H9 (cell line): ENCODE data around the gene NKX6-2. TPM values are rescaled to one million over a fixed set of nuclear protein-coding genes. Genes with fewer than 3 reads are reported as not detected.
"Not testable (repeated sequence)": the region's sequence is repeated elsewhere in the genome, so short reads cannot be mapped to it uniquely, and the experiment has no call there.

ENCODE experiments used
- DNase-seq: peaks from one replicate; pipeline ENCODE4 v3.0.0-alpha.2; 2017
- H2AFZ ChIP-seq: one replicate; pipeline ENCODE4 v1.6.1; 2013; ENCODE audit warnings: mild to moderate bottlenecking, low read length, control low read depth, moderate library complexity
- H2AK5ac ChIP-seq: 2 replicates; pipeline ENCODE4 v1.6.1; 2013; ENCODE audit warnings: low read length, control low read depth, mixed read lengths; ENCODE audit not compliant: insufficient read length
- H2BK120ac ChIP-seq: one replicate; pipeline ENCODE4 v1.6.1; 2013; ENCODE audit warnings: low read depth, mild to moderate bottlenecking, low read length, control low read depth, inconsistent platforms; ENCODE audit not compliant: poor library complexity, severe bottlenecking
- H2BK12ac ChIP-seq: 2 replicates; pipeline ENCODE4 v1.6.1; 2013; ENCODE audit warnings: low read length, control low read depth, mixed read lengths, low read depth; ENCODE audit not compliant: insufficient read length
- H2BK15ac ChIP-seq: 2 replicates; pipeline ENCODE4 v1.6.1; 2013; ENCODE audit warnings: low read depth, low read length, control low read depth
- H2BK20ac ChIP-seq: one replicate; pipeline ENCODE4 v1.6.1; 2013; ENCODE audit warnings: low read depth, mild to moderate bottlenecking, low read length, control low read depth, inconsistent platforms; ENCODE audit not compliant: poor library complexity, severe bottlenecking
- H2BK5ac ChIP-seq: 2 replicates; pipeline ENCODE4 v1.6.1; 2013; ENCODE audit warnings: low read length, control low read depth, mixed read lengths; ENCODE audit not compliant: insufficient read length
- H3K14ac ChIP-seq: 2 replicates; pipeline ENCODE4 v1.6.1; 2013; ENCODE audit warnings: low read length, control low read depth; ENCODE audit not compliant: insufficient read depth
- H3K18ac ChIP-seq: 2 replicates; pipeline ENCODE4 v1.6.1; 2013; ENCODE audit warnings: low read depth, mild to moderate bottlenecking, mixed read lengths, low read length, control low read depth; ENCODE audit not compliant: insufficient read length
- H3K23ac ChIP-seq: 2 replicates; pipeline ENCODE4 v1.6.1; 2013; ENCODE audit warnings: low read length, control low read depth, mixed read lengths, low read depth; ENCODE audit not compliant: insufficient read length
- H3K23me2 ChIP-seq: 2 replicates; pipeline ENCODE4 v1.6.1; 2013; ENCODE audit warnings: low read depth, mild to moderate bottlenecking, mixed read lengths, low read length, control low read depth; ENCODE audit not compliant: insufficient read length, poor library complexity, severe bottlenecking
- H3K27ac ChIP-seq: 2 replicates; pipeline ENCODE4 v1.5.1; 2013; ENCODE audit warnings: low read length, control low read depth, mixed read lengths, low read depth; ENCODE audit not compliant: insufficient read length
- H3K27me3 ChIP-seq: 2 replicates; pipeline ENCODE4 v1.6.1; 2013; ENCODE audit warnings: low read length, control low read depth, inconsistent platforms; ENCODE audit not compliant: insufficient read depth
- H3K4ac ChIP-seq: 2 replicates; pipeline ENCODE4 v1.6.1; 2013; ENCODE audit warnings: low read depth, mild to moderate bottlenecking, control low read depth, inconsistent platforms, low read length, moderate library complexity
- H3K4me1 ChIP-seq: 2 replicates; pipeline ENCODE4 v1.6.1; 2013; ENCODE audit warnings: low read length, control low read depth, inconsistent platforms; ENCODE audit not compliant: insufficient read depth
- H3K4me2 ChIP-seq: 2 replicates; pipeline ENCODE4 v1.6.1; 2013; ENCODE audit warnings: low read length, control low read depth, mixed read lengths; ENCODE audit not compliant: insufficient read length, insufficient read depth
- H3K56ac ChIP-seq: 2 replicates; pipeline ENCODE4 v1.6.1; 2013; ENCODE audit warnings: low read depth, mild to moderate bottlenecking, mixed read lengths, low read length, control low read depth; ENCODE audit not compliant: insufficient read length
- H3K79me1 ChIP-seq: 2 replicates; pipeline ENCODE4 v1.6.1; 2013; ENCODE audit warnings: low read depth, mild to moderate bottlenecking, moderate library complexity, low read length, control low read depth, inconsistent platforms; ENCODE audit not compliant: insufficient read depth, poor library complexity, severe bottlenecking
- H3K79me2 ChIP-seq: 2 replicates; pipeline ENCODE4 v1.6.1; 2013; ENCODE audit warnings: low read length, control low read depth, inconsistent platforms; ENCODE audit not compliant: insufficient read depth
- H3K9ac ChIP-seq: 2 replicates; pipeline ENCODE4 v1.6.1; 2013; ENCODE audit warnings: low read length, control low read depth, mixed read lengths; ENCODE audit not compliant: insufficient read length; ENCODE audit errors: extremely low read depth
- H3K9me3 ChIP-seq: one replicate; pipeline ENCODE4 v1.6.1; 2013; ENCODE audit warnings: low read depth, low read length, inconsistent platforms; ENCODE audit not compliant: control insufficient read depth
- H3T11ph ChIP-seq: one replicate; pipeline ENCODE4 v1.6.1; 2013; ENCODE audit warnings: mild to moderate bottlenecking, low read length, control low read depth, inconsistent platforms
- H4K20me1 ChIP-seq: one replicate; pipeline ENCODE4 v1.6.1; 2013; ENCODE audit not compliant: control insufficient read depth, insufficient read length, insufficient read depth
- H4K5ac ChIP-seq: 2 replicates; pipeline ENCODE4 v1.6.1; 2013; ENCODE audit warnings: low read depth, mild to moderate bottlenecking, mixed read lengths, low read length, control low read depth; ENCODE audit not compliant: insufficient read length
- H4K8ac ChIP-seq: replicated peaks from 2 replicates; pipeline ENCODE4 v1.6.1; 2013; ENCODE audit warnings: low read length, control low read depth, mixed read lengths, low read depth; ENCODE audit not compliant: insufficient read length
- H4K91ac ChIP-seq: 2 replicates; pipeline ENCODE4 v1.6.1; 2013; ENCODE audit warnings: low read depth, mild to moderate bottlenecking, moderate library complexity, mixed read lengths, low read length, control low read depth; ENCODE audit not compliant: insufficient read length
- H3K27ac Mint-ChIP-seq, 3 experiments: 2 replicates in 2 of 3; 3 replicates in 1 of 3; pipeline ENCODE4 v1.8.0; 2020 to 2021; ENCODE audit warnings: mixed read lengths in 3 of 3, mild to moderate bottlenecking in 1 of 3, moderate library complexity in 1 of 3
- H3K27me3 Mint-ChIP-seq: 2 replicates; pipeline ENCODE4 v1.8.0; 2021; ENCODE audit warnings: low read depth, mild to moderate bottlenecking, moderate library complexity, mixed read lengths
- H3K36me3 Mint-ChIP-seq, 3 experiments: 2 replicates in 2 of 3; 3 replicates in 1 of 3; pipeline ENCODE4 v1.8.0; 2020 to 2021; ENCODE audit warnings: low read depth in 3 of 3, mixed read lengths in 3 of 3; ENCODE audit not compliant: insufficient read depth in 1 of 3
- H3K4me1 Mint-ChIP-seq, 2 experiments: 2 replicates each; pipeline ENCODE4 v1.8.0; 2020; ENCODE audit warnings: mixed read lengths in 2 of 2
- H3K4me3 Mint-ChIP-seq, 2 experiments: 2 replicates in 1 of 2; 3 replicates in 1 of 2; pipeline ENCODE4 v1.8.0; 2020 to 2021; ENCODE audit warnings: mild to moderate bottlenecking in 2 of 2, mixed read lengths in 2 of 2, moderate library complexity in 1 of 2
- H3K9me3 Mint-ChIP-seq, 2 experiments: 2 replicates in 1 of 2; 3 replicates in 1 of 2; pipeline ENCODE4 v1.8.0; 2020; ENCODE audit warnings: mild to moderate bottlenecking in 2 of 2, mixed read lengths in 2 of 2, moderate library complexity in 1 of 2
- CTCF ChIP-seq: fragments of 200-600 bp; sonication (generic); conservative IDR thresholded peaks from 3 replicates; pipeline ENCODE4 v1.8.0; 2021; ENCODE audit warnings: antibody characterized with exemption, mild to moderate bottlenecking
- WGBS: extraction: QIAGEN DNeasy Blood & Tissue Kit; methylation state at CpG from one replicate; pipeline ENCODE4 v1.1.7; 2013; ENCODE audit warnings: missing lambda C conversion rate, low lambda C conversion rate, mixed read lengths; ENCODE audit not compliant: insufficient read length; ENCODE audit errors: extremely low coverage; 5-methylcytosine and 5-hydroxymethylcytosine counted together
- total RNA-seq: library from RNA; stranded (reverse); gene quantifications from 2 replicates; pipeline ENCODE4 v1.2.1, GENCODE V29; 2021

Gene NKX6-2
- total RNA-seq, 1 experiment from 2014 or later: 0.13 TPM

GRCh38 chr10:132774181-132774901, 11.6 kb downstream of the NKX6-2 start:
- Histone ChIP-seq H2BK15ac (no peak overlapping the region), H3K9ac (no peak overlapping the region), H3K27me3 (no peaks in the 10 kb centered on the region), H3K27ac (no peak overlapping the region), H3K14ac (no peak overlapping the region), H2BK20ac (no peak overlapping the region), H3K56ac (no peak overlapping the region), H3K18ac (no peak overlapping the region), H3K4ac (no peak overlapping the region), H2AFZ (no peak overlapping the region), H3K23me2 (no peaks in the 10 kb centered on the region), H2AK5ac (no peak overlapping the region), H3T11ph (no peak overlapping the region), H3K79me2 (no peaks in the 10 kb centered on the region), H3K4me1 (no peaks in the 10 kb centered on the region), H4K91ac (no peak overlapping the region), H2BK12ac (no peak overlapping the region), H3K79me1 (no peaks in the 10 kb centered on the region), H3K4me2 (no peak overlapping the region), H2BK5ac (no peak overlapping the region), H3K9me3 (no peaks in the 10 kb centered on the region), H3K23ac (no peak overlapping the region), H4K8ac (no peak overlapping the region), H4K5ac (no peak overlapping the region), H4K20me1 (no peaks in the 10 kb centered on the region), H2BK120ac (no peak overlapping the region)
- no peak for TF ChIP-seq CTCF
- no CpG with 5 or more reads among the region's 29 CpGs for WGBS
- peaks cover 0 to 8% of the 10 kb centered on the region in 2 experiments; a peak in 2 of 4 replicates for H3K4me1 Mint-ChIP-seq
- peak; percentile 50 for DNase-seq
- H3K27me3 Mint-ChIP-seq: no peaks in the 10 kb centered on the region
- H3K36me3 Mint-ChIP-seq: peaks cover 4 to 8% (median 6%) of the 10 kb centered on the region in 3 experiments; a peak in 5 of 7 replicates
- no peak overlapping the region for H3K4me3 Mint-ChIP-seq
- H3K9me3 Mint-ChIP-seq: peaks cover 8 to 9% of the 10 kb centered on the region in 2 experiments; a peak in 4 of 5 replicates
- no peak overlapping the region for H3K27ac Mint-ChIP-seq

GRCh38 chr10:132772816-132773215, 13.1 kb downstream of the NKX6-2 start:
- no CpG with 5 or more reads among the region's 25 CpGs for WGBS

More at GRCh38 chr10:132772816-132773215, 13.1 kb downstream of the NKX6-2 start:
- not testable (repeated sequence) for H3K9ac ChIP-seq, H2AFZ ChIP-seq, H3K9me3 ChIP-seq, DNase-seq, H2BK5ac ChIP-seq, H3K27me3 ChIP-seq, H3T11ph ChIP-seq, H3K14ac ChIP-seq, H3K23me2 ChIP-seq, H4K8ac ChIP-seq, H4K20me1 ChIP-seq, H3K9me3 Mint-ChIP-seq, H3K4me1 ChIP-seq, H3K4me3 Mint-ChIP-seq, H3K79me1 ChIP-seq, H3K4ac ChIP-seq, H3K27ac ChIP-seq, H4K91ac ChIP-seq, H3K23ac ChIP-seq, H2BK15ac ChIP-seq, H3K18ac ChIP-seq, H2BK120ac ChIP-seq, H3K79me2 ChIP-seq, H2BK20ac ChIP-seq, H3K4me2 ChIP-seq, H3K4me1 Mint-ChIP-seq, H3K56ac ChIP-seq, H2BK12ac ChIP-seq, H2AK5ac ChIP-seq, H3K27me3 Mint-ChIP-seq, H3K27ac Mint-ChIP-seq, H4K5ac ChIP-seq
- peaks cover 4 to 17% (median 8%) of the 10 kb centered on the region in 3 experiments; a peak in 5 of 7 replicates for H3K36me3 Mint-ChIP-seq
